ENCODE measurements around the gene ZFAND2A.
"Not testable (repeated sequence)": the region's sequence is repeated elsewhere in the genome, so short reads cannot be mapped to it uniquely, and the experiment has no call there.

The ZFAND2A gene

DNA sequence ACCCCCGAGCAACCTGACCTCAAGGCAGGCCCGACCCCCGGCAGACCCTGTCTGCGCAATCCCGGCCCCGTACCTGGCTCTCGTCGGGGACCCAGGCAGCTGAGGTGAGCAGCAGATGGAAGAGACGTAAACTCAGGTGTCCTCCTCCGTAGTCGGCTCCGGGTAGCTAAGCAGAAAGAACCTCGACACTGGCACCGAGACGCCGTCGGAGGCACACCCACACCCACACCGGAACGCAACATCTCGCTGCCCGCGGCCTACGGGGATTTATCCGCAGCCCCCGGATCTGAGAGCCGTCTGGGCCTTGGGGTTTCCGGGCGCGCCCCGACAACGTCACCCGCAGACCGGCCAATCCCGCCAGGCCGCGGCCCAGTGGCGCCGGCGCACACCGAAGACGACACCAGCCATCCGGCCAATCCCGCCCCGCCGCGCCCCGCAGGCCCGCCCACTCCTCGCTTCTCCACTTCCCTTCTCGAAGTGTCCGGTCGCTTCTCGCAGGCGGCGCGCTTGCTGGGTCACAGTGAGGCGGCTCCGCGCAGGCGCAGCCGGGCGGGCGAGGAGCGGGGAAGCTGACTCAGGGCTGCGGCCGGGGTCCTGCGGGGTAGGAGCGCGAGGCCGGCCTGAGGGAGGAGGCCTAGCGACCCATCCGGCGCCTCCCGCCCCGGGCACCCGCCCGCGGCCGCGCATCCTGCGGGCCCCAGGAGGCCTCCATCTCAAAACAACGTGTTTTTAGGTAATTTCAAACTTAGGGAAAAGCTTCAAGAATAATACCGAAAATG lies at the start of gene ZFAND2A:
TSS of gene ZFAND2A (minus strand) at position 306 of the 779 bp plus-strand sequence. CDS start 1,984 bp downstream, outside the sequence.
- in situ Hi-C loops (cut with HindIII; ENCODE audit: low sequenced_read_pairs), result no loop called here

GRCh38 chr7:1209097-1209496 lies 49.1 kb upstream of the ZFAND2A start:
- in situ Hi-C loops (cut with HindIII; ENCODE audit: low sequenced_read_pairs), result no loop called here

DNA sequence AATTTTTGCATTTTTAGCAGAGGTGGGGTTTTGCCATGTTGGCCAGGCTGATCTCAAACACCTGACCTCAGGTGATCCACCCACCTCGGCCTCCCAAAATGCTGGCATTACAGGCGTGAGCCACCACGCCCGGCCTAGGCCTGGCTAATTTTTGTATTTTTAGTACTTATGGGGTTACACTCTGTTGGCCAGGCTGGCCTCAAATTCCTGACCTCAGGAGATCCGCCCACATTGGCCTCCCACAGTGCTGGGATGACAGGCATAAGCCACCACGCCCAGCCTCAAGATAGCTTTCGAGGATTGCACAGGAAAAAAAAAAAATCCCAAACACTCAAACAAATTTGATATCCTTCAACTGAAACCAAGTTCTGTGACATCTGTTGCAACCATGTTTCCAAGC lies 45.7 kb upstream of the ZFAND2A start:
- in situ Hi-C loops (cut with HindIII; ENCODE audit: low sequenced_read_pairs), result not testable (repeated sequence)

DNA sequence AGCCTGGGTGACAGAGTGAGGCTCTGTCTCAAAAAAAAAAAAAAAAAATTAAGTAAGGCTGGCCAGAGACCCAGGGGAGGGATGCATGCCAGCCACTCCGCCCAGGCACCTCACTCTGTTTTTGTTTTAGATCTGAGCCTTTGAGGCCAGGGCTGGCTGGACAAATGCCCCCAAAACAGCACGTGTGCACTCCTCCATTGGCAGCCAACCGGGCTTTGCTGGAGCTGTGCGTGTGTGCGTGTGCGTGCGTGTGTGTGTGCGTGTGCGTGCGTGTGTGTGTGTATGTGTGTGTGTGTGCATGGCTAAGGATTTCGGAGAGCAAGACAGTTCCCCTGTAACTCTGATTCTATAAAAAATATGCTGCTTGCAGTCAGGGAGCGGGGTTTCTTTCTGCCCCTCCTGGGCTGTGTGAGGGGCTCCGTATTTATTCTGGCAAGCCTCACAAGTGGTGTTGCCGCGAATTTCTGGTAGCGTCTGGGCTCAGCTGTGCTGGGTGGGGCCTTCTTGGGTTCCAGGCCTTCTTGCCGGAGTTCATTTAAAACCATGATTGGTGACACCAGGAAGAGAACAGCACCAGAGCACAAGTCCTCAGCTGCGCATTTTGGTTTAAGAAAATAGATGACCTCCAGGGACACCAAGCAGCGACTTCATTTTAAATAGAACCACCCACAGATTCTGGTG lies 44.6 kb upstream of the ZFAND2A start:
- in situ Hi-C loops (cut with HindIII; ENCODE audit: low sequenced_read_pairs), result no loop called here

DNA sequence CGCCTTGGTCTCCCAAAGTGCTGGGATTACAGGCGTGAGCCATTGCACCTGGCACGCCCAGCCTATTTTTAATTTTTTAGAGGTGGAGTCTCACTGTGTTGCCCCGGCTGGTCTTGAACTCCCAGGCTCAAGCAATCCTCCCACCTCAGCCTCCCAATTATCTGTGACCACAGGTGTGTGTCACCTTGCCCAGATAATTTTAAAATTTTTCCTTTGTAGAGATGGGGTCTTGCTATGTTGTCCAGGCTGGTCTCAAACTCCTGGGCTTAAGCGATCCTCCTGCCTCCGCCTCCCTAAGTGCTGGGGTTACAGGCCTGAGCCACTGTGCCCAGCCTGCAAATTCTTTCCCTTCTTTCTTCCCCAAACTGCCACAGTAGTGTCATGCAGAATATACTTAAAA lies 42.9 kb upstream of the ZFAND2A start:
- in situ Hi-C loops (cut with HindIII; ENCODE audit: low sequenced_read_pairs), result not testable (repeated sequence)

- in situ Hi-C loops (cut with HindIII; ENCODE audit: low sequenced_read_pairs), result no loop called here
Measured at GRCh38 chr7:1201916-1202315, 41.9 kb upstream of the ZFAND2A start.

DNA sequence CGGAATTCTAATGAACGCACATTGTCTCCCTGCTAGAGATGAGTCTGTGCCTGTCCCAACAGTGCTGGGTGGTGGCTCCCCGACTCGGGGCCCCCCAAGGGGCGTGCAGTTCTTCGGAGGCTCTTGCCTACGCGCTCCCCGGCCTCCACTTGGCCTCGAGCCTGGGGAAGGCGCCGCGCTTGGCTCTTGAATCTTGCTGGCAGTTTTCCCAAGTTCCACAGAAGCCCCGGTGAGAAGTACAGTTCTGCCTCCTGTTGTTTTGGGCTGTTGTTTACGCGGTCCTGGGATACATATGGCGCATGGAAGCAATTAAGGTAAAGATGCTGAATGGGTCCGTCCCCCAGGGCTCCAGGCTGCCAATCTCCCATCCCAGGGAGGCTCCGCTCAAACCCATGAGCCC lies 40.0 kb upstream of the ZFAND2A start:
- in situ Hi-C loops (cut with HindIII; ENCODE audit: low sequenced_read_pairs), result no loop called here

- in situ Hi-C loops (cut with HindIII; ENCODE audit: low sequenced_read_pairs), result no loop called here
Measured at GRCh38 chr7:1197997-1198625, 38.1 kb upstream of the ZFAND2A start.

- in situ Hi-C loops (cut with HindIII; ENCODE audit: low sequenced_read_pairs), result no loop called here
Measured at GRCh38 chr7:1196950-1197349, 37.0 kb upstream of the ZFAND2A start.

DNA sequence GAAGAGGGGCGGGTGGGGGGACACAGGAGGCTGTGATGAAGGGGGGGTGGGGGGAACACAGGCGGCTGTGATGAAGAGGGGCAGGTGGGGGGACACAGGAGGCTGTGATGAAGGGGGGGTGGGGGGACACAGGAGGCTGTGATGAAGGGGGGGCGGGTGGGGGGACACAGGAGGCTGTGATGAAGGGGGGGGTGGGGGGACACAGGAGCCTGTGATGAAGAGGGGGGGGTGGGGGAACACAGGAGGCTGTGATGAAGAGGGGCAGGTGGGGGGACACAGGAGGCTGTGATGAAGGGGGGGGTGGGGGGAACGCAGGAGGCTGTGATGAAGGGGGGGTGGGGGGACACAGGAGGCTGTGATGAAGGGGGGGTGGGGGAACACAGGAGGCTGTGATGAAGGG lies 36.4 kb upstream of the ZFAND2A start:
- in situ Hi-C loops (cut with HindIII; ENCODE audit: low sequenced_read_pairs), result not testable (repeated sequence)

GRCh38 chr7:1193593-1194424 lies 33.8 kb upstream of the ZFAND2A start:
- in situ Hi-C loops (cut with HindIII; ENCODE audit: low sequenced_read_pairs), result no loop called here

DNA sequence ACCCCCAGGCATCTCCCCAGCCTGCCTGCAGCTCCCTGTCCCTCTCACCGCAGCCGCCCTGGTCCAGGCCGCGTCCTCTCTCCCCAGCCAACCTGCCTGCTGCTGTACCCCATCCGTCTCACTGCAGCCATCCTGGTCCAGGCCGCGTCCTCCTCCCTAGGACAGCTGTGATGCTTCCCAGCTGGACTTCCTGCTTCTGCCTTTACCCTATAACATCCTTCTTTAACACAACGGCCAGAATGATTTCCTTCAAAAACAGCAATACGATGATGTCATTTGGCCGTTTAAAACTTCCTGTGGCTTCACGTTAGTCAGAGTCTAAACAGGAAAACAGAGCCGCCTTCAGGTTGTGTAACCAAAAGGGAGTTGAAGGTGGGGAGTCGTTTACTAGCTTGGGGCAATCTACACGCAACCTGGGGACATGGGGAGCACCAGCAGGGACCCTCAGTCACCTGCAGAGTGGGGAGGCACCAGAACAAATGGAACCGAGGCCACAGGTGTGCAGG lies 32.2 kb upstream of the ZFAND2A start:
- in situ Hi-C loops (cut with HindIII; ENCODE audit: low sequenced_read_pairs), result no loop called here

DNA sequence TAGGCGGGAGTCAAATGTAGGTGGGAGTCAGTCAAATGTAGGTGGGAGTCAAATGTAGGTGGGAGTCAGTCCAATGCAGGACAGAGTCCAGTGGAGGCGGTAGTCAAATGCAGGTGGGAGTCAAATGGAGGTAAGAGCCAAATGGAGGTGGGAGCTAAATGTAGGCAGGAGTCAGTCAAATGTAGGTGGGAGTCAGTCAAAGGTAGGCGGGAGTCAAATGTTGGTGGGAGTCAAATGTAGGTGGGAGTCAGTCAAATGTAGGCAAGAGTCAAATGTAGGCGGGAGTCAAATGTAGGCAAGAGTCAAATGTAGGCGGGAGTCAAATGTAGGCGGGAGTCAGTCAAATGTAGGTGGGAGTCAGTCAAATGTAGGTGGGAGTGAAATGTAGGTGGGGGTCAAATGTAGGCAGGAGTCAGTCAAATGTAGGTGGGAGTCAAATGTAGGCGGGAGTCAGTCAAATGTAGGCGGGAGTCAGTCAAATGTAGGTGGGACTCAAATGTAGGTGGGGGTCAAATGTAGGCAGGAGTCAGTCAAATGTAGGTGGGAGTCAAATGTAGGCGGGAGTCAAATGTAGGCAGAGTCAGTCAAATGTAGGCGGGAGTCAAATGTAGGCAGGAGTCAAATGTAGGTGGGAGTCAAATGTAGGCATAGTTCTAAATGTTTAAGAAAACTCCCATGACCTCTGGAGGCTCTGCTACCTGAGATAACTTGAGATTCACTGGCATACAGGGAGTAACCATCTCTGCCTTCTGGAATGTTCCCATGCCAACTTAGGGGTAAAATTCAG lies 30.2 kb upstream of the ZFAND2A start:
- in situ Hi-C loops (cut with HindIII; ENCODE audit: low sequenced_read_pairs), result no loop called here

DNA sequence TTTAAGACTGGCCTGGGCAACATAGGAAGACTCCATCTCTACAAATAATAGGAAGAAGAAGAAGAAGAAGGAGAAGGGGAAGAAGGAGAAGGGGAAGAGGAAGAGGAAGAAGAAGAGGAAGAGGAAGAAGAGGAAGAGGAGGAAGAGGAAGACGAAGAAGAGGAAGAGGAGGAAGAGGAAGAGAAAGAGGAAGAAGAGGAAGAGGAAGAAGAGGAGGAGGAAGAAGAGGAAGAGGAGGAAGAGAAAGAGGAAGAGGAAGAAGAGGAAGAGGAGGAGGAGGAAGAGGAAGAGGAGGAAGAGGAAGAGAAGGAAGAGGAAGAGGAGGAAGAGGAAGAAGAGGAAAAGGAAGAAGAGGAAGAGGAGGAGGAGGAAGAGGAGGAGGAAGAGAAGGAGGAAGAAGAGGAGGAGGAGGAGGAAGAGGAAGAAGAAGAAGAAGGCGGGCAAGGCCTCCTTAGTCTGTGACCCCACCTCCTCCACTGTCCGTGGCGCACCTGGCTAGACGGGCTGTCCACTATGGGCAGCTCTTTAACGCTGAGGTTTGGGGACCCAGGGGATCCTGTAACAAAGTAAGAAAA lies 28.8 kb upstream of the ZFAND2A start:
- in situ Hi-C loops (cut with HindIII; ENCODE audit: low sequenced_read_pairs), result no loop called here

DNA sequence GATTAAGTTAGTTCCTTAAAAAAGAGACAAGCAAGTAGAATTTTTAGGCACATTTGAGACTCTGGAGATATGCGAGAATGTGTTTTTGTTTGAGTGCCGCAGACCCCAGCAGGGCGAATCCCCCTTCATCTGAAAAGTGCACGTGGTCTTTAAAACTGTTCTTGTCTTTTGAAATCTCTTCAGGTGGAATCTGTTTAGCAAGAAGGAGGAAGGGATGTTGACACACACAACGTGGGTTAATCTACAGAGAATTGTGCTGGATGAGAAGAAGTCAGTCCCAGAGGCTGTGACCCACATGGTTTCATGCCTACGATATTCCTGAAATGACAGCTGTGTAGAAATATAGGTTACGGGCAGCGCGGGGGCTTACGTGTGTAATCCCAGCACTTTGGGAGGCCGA lies 27.1 kb upstream of the ZFAND2A start:
- in situ Hi-C loops (cut with HindIII; ENCODE audit: low sequenced_read_pairs), result no loop called here

DNA sequence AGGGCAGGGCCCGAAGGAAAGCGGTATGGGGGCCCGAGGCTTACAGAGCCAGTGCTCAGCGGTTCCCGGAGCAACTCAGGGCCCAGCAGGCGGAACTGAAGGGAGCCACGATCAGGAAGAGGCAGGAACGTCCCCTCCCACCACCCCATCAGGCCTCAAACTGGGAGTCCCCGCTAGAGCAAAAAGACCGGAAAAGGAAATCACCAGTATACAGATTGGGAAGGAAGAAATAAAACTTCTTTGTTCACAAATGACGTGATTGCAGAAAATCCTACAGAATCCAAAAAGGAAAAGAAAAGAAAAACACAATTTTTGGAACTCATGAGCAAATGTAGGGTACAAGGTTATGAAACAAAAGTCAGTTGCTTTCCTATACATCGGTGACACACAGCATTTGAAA lies 21.6 kb upstream of the ZFAND2A start:
- in situ Hi-C loops (cut with HindIII; ENCODE audit: low sequenced_read_pairs), result no loop called here

DNA sequence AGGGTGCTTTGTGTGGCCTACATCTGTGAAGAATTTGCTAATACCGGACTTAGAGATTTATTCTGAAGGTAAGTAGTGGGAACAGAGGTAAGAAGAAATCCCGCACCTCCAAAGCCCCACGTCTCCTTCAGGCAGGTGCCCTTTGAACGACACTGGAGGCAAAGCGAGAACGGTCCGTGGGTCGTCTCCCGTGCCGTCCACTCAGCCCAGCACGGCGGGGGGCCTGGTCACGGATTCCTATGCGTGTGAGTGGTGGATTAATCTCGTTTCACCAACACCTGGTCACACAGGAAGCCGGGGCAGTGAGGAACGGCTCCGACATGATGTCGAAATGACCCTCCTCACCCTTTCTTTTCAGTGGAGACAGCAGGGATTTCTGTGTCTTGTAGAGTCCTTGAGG lies 21.0 kb upstream of the ZFAND2A start:
- in situ Hi-C loops (cut with HindIII; ENCODE audit: low sequenced_read_pairs), result no loop called here

- in situ Hi-C loops (cut with HindIII; ENCODE audit: low sequenced_read_pairs), result no loop called here
Measured at GRCh38 chr7:1176891-1177373, 16.9 kb upstream of the ZFAND2A start.

DNA sequence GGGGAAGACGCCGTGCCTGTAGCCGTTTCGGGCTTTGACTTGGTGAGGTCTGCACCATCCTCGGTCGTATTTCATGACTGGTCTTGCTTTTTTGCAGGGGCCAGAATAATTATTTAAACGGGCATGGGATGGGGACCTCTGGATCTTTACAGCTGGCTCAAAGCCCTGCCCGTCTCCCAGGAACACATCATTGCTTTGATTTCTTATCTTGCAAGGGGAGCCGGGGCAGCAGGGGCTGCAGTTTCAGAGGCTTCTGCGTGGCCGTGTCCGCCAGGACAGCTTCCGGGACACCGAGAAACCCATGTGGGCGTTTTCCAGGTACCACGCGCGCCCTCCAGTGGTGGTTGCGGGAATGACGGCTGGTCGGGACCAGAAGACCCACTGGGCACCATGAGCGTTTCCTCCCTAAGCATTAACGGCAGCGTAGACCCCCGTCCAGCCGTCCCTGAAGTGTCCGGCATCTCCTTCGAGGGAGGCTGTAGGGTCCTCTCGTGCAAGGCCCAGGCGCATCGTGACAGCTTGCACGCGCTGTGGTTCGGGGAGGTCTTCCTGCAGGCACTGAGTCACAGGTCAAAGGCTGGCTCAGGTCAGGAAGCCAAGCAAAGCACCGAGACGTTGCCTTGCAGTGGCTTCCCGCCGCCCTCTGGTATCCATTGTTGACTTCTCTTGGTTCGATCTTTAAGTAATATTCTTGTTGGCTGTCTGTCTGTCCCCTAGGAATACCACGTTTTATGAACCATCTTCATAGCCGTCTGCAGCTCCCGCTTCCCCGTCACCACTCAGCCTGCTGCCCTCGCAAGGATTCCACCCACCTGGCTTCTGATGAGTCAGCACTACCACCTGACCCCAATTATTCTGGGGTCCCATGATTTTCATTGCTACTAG lies 16.2 kb upstream of the ZFAND2A start:
- in situ Hi-C loops (cut with HindIII; ENCODE audit: low sequenced_read_pairs), result no loop called here
